ENCODE measurements around the gene NARF. TPM values are rescaled to one million over a fixed set of nuclear protein-coding genes. Genes with fewer than 3 reads are reported as not detected.
A peak's percentile ranks its signal among the peaks of the same experiment; 100 is the strongest.

Gene NARF
- polyA plus RNA-seq, 2 of the 4 experiments (the other 2 are of a cell fraction), result 51.2 to 89.6 TPM

GRCh38 chr17:82494236-82495055 lies 35.9 kb downstream of the NARF start (continued):
- TF ChIP-seq SMC3 (IDR thresholded peaks at IDR 0.05) (peak; percentile 57), CEBPB (IDR thresholded peaks at IDR 0.05) (peak in 1 of 2 experiments; percentile 57; a peak in 1 of 4 replicates), HEYL (CRISPR knock-in tag; IDR thresholded peaks at IDR 0.05) (no peak), NFE2L2 (conservative IDR thresholded peaks at IDR 0.05; ENCODE audit: low read length) (no peak), FOSL2 (IDR thresholded peaks at IDR 0.05) (no peak), FOSL2 (CRISPR knock-in tag; IDR thresholded peaks at IDR 0.05) (peak; percentile 70), ZFP36 (IDR thresholded peaks at IDR 0.05; ENCODE audit: borderline replicate concordance, partially characterized antibody) (peak; percentile 2), HDAC2 (IDR thresholded peaks at IDR 0.05) (no peak), CHD2 (IDR thresholded peaks at IDR 0.05; ENCODE audit: low read length, partially characterized antibody) (no peak), TP53 (CRISPR knock-in tag; IDR thresholded peaks at IDR 0.05) (no peak), POLR2A (IDR thresholded peaks at IDR 0.05; ENCODE audit: low read length) (no peak), ZSCAN20 (CRISPR knock-in tag; IDR thresholded peaks at IDR 0.05) (no peak), MAX (IDR thresholded peaks at IDR 0.05) (peak; percentile 85), MYC (IDR thresholded peaks at IDR 0.05; ENCODE audit: borderline replicate concordance, low read length) (peak; percentile 92)
- TF ChIP-seq, protein P1, sequence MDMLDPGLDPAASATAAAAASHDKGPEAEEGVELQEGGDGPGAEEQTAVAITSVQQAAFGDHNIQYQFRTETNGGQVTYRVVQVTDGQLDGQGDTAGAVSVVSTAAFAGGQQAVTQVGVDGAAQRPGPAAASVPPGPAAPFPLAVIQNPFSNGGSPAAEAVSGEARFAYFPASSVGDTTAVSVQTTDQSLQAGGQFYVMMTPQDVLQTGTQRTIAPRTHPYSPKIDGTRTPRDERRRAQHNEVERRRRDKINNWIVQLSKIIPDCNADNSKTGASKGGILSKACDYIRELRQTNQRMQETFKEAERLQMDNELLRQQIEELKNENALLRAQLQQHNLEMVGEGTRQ (IDR thresholded peaks at IDR 0.05), result peak; percentile 43; the same call in 1 of the 2 replicates
- TF ChIP-seq, protein P2, sequence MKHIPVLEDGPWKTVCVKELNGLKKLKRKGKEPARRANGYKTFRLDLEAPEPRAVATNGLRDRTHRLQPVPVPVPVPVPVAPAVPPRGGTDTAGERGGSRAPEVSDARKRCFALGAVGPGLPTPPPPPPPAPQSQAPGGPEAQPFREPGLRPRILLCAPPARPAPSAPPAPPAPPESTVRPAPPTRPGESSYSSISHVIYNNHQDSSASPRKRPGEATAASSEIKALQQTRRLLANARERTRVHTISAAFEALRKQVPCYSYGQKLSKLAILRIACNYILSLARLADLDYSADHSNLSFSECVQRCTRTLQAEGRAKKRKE (CRISPR knock-in tag; IDR thresholded peaks at IDR 0.05; ENCODE audit: low read depth), result 0 out of 2 replicates have a peak, but pooled peaks have one; percentile 38

- ATAC-seq (no peak), FAIRE-seq (no peak), DNase-seq (ENCODE audit: low read depth in 1 of 2, low spot score in 1 of 2) (no peak)
- no peaks in the 10 kb centered on the region for H3K9me3 ChIP-seq
- H3K4me2 ChIP-seq, result peak overlapping the region; percentile 95; the same call in 2 of the 3 replicates
- 83% methylated on average over 11 of the region's 12 CpGs for WGBS (ENCODE audit: missing lambda C conversion rate)
- H3K4me1 ChIP-seq, result peaks cover 33% of the 10 kb centered on the region
- POLR2A ChIA-PET, result no interaction called here
- H3K4me3 ChIP-seq, result no peak overlapping the region
- CTCF ChIA-PET, result interaction anchor here (0.7 to 5.0 kb wide), 11 partner anchors 8 to 189 kb away, joined by 3 to 31 read pairs (median 5); no protein-coding TSS in a partner anchor
- TF ChIP-seq, protein P3, sequence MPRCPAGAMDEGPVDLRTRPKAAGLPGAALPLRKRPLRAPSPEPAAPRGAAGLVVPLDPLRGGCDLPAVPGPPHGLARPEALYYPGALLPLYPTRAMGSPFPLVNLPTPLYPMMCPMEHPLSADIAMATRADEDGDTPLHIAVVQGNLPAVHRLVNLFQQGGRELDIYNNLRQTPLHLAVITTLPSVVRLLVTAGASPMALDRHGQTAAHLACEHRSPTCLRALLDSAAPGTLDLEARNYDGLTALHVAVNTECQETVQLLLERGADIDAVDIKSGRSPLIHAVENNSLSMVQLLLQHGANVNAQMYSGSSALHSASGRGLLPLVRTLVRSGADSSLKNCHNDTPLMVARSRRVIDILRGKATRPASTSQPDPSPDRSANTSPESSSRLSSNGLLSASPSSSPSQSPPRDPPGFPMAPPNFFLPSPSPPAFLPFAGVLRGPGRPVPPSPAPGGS (IDR thresholded peaks at IDR 0.05), result 0 out of 3 replicates have a peak, but pooled peaks have one; percentile 11
- no peak for TF ChIP-seq CBX8 (IDR thresholded peaks at IDR 0.05)
- TF ChIP-seq, protein P4, sequence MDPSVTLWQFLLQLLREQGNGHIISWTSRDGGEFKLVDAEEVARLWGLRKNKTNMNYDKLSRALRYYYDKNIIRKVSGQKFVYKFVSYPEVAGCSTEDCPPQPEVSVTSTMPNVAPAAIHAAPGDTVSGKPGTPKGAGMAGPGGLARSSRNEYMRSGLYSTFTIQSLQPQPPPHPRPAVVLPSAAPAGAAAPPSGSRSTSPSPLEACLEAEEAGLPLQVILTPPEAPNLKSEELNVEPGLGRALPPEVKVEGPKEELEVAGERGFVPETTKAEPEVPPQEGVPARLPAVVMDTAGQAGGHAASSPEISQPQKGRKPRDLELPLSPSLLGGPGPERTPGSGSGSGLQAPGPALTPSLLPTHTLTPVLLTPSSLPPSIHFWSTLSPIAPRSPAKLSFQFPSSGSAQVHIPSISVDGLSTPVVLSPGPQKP (IDR thresholded peaks at IDR 0.05; ENCODE audit: low read depth, low read length), result no peak
- TF ChIP-seq PHF8 (IDR thresholded peaks at IDR 0.05; ENCODE audit: borderline replicate concordance, low read depth), result no peak
- H3K27ac ChIP-seq, result peak overlapping the region in 1 of 2 experiments; percentile 65; a peak in 1 of 6 replicates
Observed at GRCh38 chr17:82495844-82496528, 37.4 kb downstream of the NARF start.
